22Rv1 (cell line): ENCODE results near the gene PRKRIP1.
A peak's percentile ranks its signal among the peaks of the same experiment; 100 is the strongest.

ENCODE experiments used
- H3K27ac ChIP-seq: fragments of 450-650 bp; 2 replicates; pipeline ENCODE4 v1.5.1; 2017
- CTCF ChIP-seq: fragments of 450-650 bp; IDR thresholded peaks from 2 replicates; pipeline ENCODE4 v1.5.1; 2017; ENCODE audit warnings: mild to moderate bottlenecking
- ZFX ChIP-seq: fragments of 450-650 bp; IDR thresholded peaks from 2 replicates; pipeline ENCODE4 v1.6.1; 2017; ENCODE audit warnings: antibody characterized with exemption, borderline replicate concordance

Gene PRKRIP1

GRCh38 chr7:102467581-102468477 lies 71.7 kb downstream of the PRKRIP1 start:
- TF ChIP-seq CTCF: no peak
- TF ChIP-seq ZFX: no peak
- no peak overlapping the region for H3K27ac ChIP-seq

- TF ChIP-seq CTCF: no peak
- TF ChIP-seq ZFX: no peak
- no peak overlapping the region for H3K27ac ChIP-seq
Measured at GRCh38 chr7:102468478-102469350, 72.6 kb downstream of the PRKRIP1 start.

GRCh38 chr7:102469351-102469971 lies 73.3 kb downstream of the PRKRIP1 start:
- no peak for TF ChIP-seq CTCF
- no peak for TF ChIP-seq ZFX
- no peak overlapping the region for H3K27ac ChIP-seq

GRCh38 chr7:102469972-102470825 lies 74.0 kb downstream of the PRKRIP1 start:
- 0 out of 2 replicates have a peak overlapping the region, but pooled peaks have one; percentile 22 for H3K27ac ChIP-seq
- TF ChIP-seq CTCF: no peak
- no peak for TF ChIP-seq ZFX

GRCh38 chr7:102471791-102472125 lies 75.6 kb downstream of the PRKRIP1 start:
- 0 out of 2 replicates have a peak overlapping the region, but pooled peaks have one; percentile 22 for H3K27ac ChIP-seq

More at GRCh38 chr7:102471791-102472125, 75.6 kb downstream of the PRKRIP1 start:
- TF ChIP-seq CTCF: no peak
- no peak for TF ChIP-seq ZFX
